Activated T-cell treated with anti-CD3 and anti-CD28 coated beads for 24 hours (primary cell): Measurements from ENCODE around the gene CASR.

Experiments
- DNase-seq: peaks from one replicate; pipeline ENCODE4 v3.0.0-alpha.2; 2020; ENCODE audit warnings: low read depth

Gene CASR

GRCh38 chr3:122215592-122216298, 32.3 kb downstream of the CASR start:
- no peak for DNase-seq

GRCh38 chr3:122217901-122218300, 34.4 kb downstream of the CASR start:
- DNase-seq: no peak

- DNase-seq: no peak
Observed at GRCh38 chr3:122219242-122219872, 35.9 kb downstream of the CASR start.

GRCh38 chr3:122227036-122227781, 43.7 kb downstream of the CASR start:
- no peak for DNase-seq

GRCh38 chr3:122230174-122230573, 46.7 kb downstream of the CASR start:
- no peak for DNase-seq

GRCh38 chr3:122231465-122232157, 48.1 kb downstream of the CASR start:
- DNase-seq: no peak

GRCh38 chr3:122232485-122232884, 49.0 kb downstream of the CASR start:
- DNase-seq: no peak

GRCh38 chr3:122233101-122233952, 49.9 kb downstream of the CASR start:
- DNase-seq: no peak

- no peak for DNase-seq
Observed at GRCh38 chr3:122234117-122234516, 50.6 kb downstream of the CASR start.

- DNase-seq: no peak
Observed at GRCh38 chr3:122235147-122235546, 51.7 kb downstream of the CASR start.

GRCh38 chr3:122239112-122239511, 55.6 kb downstream of the CASR start:
- no peak for DNase-seq

- no peak for DNase-seq
Observed at GRCh38 chr3:122245513-122246174, 62.2 kb downstream of the CASR start.

- no peak for DNase-seq
Observed at GRCh38 chr3:122246199-122246598, 62.7 kb downstream of the CASR start.

GRCh38 chr3:122247087-122247824, 63.8 kb downstream of the CASR start:
- DNase-seq: no peak

- DNase-seq: no peak
Observed at GRCh38 chr3:122247825-122248185, 64.3 kb downstream of the CASR start.

- no peak for DNase-seq
Observed at GRCh38 chr3:122251428-122251827, 68.0 kb downstream of the CASR start.

GRCh38 chr3:122253581-122253980, 70.1 kb downstream of the CASR start:
- no peak for DNase-seq

- no peak for DNase-seq
Observed at GRCh38 chr3:122255757-122256439, 72.4 kb downstream of the CASR start.

- no peak for DNase-seq
Observed at GRCh38 chr3:122257644-122258364, 74.3 kb downstream of the CASR start.
